ENCODE measurements around the gene HIC1.

The HIC1 gene

DNA sequence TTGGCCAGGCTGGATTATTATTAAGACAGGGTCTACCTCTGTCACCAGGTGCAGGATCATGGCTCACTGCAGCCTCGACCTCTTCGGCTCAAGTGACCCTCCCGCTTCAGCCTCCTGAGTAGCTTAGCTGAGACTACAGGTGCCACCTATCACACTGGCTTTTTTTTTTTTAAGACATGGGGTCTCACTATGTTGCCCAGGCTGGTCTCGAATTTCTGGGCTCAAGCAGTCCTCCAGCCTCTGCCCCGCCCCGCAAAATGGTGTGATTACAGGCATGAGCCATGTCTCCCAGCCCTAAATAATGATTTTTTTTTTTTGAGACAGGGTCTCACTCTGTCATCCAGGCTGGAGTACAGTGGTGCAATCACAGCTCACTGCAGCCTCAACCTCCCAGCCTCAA is 7.3 kb upstream of the HIC1 start:
- no peak for DNase-seq

DNA sequence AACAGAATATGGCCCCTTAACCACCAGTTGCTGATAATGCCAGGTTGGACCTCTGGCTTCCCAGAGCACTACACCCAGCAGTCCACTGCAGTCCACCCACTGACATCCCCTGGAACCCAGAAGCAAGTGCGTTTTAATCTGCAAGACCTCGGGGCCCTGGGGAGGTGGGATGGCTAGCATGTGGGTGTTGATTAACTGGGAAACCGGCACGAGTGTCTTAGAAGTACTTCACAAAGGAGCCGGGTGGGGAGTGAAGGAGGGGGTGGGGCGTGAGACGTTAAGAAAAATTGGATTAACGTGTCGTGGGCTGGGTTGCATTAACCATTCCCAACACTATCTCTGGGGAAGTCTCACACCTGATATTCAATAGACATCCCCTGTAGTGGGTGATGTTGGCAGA is 6.1 kb upstream of the HIC1 start:
- no peak for DNase-seq

GRCh38 chr17:2049333-2050299 is 5.3 kb upstream of the HIC1 start:
- peak; percentile 93 for DNase-seq

GRCh38 chr17:2050300-2051060 is 4.4 kb upstream of the HIC1 start:
- DNase-seq = peak; percentile 87

DNA sequence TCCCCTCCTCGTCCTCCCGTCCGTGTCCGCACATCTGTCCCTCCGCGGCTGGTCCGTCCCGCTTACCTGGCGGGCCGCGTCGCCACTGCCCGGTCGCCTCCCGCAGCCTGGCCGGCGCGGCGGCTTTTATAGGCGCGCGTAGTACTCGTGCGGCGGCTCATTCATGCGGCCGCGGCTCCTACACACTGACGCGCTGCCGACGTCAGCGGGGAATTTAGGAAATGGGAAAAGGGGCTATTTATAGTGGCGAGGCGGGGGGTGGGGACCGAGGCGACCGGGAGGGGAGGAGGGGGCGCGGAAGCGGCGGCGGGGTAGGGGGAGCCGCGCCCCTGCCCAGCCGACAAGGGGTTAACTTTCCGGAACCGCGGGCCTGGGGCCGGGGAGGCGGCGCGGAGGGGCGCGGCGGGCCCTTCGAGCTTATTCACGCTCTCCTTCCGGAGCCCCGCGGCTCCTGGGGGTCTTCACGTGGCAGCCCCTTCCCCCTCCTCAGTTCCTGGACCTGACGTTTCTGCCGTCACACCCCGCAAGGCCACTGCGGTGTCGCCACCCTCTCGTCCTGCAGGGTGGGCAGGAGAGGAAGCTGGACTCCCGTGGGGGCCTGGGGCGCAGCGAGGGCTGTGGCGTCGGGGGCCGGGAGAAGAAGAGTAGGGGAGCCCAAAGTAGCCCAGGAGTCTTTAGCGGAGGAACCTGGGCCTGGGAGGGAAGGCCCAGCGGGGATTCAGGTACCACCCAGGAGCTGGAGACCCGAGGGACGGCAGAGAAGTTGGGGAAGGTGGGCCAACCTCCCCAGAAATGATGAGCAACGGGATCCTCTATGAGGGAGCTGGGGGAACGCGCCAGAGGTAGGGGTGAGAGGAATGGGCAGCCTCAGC is 3.6 kb upstream of the HIC1 start:
- DNase-seq = no peak

- DNase-seq = no peak
Observed at GRCh38 chr17:2051933-2052559, 2.9 kb upstream of the HIC1 start.

- peak; percentile 89 for DNase-seq
Observed at GRCh38 chr17:2053380-2054261, 1.3 kb upstream of the HIC1 start.

- DNase-seq = no peak
Observed at GRCh38 chr17:2054262-2054511, 716 bp upstream of the HIC1 start.

DNA sequence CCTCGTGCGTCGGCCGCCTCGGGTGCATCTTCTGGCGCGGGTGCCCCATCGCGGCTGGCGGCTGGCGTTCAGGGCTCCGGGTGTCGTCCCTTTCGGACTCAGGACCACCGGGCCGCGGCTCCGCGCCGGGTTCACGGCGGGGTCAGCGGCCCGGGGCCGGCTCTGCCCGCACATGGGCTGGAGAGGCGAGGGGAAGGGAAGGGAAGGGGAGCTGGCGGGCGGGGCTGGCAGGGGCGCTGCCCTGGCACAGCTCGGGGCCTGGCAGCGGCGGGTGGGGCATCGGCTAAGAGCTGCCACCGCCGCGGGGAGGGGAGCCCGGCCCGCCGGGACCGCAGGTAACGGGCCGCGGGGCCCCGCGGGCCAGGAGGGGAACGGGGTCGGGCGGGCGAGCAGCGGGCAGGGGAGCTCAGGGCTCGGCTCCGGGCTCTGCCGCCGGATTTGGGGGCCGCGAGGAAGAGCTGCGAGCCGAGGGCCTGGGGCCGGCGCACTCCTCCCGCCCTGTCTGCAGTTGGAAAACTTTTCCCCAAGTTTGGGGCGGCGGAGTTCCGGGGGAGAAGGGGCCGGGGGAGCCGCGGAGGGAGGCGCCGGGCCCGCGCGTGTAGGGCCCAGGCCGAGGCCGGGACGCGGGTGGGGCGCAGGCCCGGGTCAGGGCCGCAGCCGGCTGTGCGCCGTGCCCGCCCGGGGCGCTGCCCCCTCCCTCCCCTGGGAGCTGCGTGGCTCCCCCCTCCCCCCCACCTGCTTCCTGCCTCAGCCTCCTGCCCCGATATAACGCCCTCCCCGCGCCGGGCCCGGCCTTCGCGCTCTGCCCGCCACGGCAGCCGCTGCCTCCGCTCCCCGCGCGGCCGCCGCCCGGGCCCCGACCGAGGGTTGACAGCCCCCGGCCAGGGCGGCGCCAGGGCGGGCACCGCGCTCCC is 646 bp downstream of the HIC1 start:
- peak; percentile 54 for DNase-seq

- peak; percentile 85 for DNase-seq
Observed at GRCh38 chr17:2056206-2057174, 1.6 kb downstream of the HIC1 start.

DNA sequence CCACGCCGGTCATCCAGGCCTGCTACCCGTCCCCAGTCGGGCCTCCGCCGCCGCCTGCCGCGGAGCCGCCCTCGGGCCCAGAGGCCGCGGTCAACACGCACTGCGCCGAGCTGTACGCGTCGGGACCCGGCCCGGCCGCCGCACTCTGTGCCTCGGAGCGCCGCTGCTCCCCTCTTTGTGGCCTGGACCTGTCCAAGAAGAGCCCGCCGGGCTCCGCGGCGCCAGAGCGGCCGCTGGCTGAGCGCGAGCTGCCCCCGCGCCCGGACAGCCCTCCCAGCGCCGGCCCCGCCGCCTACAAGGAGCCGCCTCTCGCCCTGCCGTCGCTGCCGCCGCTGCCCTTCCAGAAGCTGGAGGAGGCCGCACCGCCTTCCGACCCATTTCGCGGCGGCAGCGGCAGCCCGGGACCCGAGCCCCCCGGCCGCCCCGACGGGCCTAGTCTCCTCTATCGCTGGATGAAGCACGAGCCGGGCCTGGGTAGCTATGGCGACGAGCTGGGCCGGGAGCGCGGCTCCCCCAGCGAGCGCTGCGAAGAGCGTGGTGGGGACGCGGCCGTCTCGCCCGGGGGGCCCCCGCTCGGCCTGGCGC is 2.4 kb downstream of the HIC1 start:
- no peak for DNase-seq

DNA sequence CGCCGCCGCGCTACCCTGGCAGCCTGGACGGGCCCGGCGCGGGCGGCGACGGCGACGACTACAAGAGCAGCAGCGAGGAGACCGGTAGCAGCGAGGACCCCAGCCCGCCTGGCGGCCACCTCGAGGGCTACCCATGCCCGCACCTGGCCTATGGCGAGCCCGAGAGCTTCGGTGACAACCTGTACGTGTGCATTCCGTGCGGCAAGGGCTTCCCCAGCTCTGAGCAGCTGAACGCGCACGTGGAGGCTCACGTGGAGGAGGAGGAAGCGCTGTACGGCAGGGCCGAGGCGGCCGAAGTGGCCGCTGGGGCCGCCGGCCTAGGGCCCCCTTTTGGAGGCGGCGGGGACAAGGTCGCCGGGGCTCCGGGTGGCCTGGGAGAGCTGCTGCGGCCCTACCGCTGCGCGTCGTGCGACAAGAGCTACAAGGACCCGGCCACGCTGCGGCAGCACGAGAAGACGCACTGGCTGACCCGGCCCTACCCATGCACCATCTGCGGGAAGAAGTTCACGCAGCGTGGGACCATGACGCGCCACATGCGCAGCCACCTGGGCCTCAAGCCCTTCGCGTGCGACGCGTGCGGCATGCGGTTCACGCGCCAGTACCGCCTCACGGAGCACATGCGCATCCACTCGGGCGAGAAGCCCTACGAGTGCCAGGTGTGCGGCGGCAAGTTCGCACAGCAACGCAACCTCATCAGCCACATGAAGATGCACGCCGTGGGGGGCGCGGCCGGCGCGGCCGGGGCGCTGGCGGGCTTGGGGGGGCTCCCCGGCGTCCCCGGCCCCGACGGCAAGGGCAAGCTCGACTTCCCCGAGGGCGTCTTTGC is 3.1 kb downstream of the HIC1 start:
- DNase-seq = no peak

DNA sequence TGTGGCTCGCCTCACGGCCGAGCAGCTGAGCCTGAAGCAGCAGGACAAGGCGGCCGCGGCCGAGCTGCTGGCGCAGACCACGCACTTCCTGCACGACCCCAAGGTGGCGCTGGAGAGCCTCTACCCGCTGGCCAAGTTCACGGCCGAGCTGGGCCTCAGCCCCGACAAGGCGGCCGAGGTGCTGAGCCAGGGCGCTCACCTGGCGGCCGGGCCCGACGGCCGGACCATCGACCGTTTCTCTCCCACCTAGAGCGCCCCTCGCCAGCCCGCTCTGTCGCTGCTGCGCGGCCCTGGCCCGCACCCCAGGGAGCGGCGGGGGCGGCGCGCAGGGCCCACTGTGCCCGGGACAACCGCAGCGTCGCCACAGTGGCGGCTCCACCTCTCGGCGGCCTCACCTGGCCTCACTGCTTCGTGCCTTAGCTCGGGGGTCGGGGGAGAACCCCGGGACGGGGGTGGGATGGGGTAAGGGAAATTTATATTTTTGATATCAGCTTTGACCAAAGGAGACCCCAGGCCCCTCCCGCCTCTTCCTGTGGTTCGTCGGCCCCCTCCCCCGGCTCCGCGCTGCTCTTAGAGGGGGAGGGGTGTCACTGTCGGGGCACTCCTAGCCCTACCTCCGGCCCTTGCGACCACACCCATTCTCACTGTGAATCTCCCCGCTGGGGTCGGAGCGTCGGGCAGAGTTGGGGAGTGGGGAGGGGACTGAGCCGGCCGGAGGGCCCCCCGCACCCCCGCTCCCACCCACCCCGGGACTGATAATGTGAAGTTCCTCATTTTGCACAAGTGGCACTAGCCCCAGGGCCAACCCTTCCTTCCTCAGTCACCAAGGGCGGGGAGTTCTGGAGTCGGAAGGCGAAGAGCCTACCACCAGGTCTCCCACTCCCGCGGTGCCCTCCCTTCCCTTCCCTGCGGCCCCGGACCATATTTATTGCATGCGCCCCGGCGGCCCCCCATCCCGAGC is 4.0 kb downstream of the HIC1 start:
- peak; percentile 78 for DNase-seq

DNA sequence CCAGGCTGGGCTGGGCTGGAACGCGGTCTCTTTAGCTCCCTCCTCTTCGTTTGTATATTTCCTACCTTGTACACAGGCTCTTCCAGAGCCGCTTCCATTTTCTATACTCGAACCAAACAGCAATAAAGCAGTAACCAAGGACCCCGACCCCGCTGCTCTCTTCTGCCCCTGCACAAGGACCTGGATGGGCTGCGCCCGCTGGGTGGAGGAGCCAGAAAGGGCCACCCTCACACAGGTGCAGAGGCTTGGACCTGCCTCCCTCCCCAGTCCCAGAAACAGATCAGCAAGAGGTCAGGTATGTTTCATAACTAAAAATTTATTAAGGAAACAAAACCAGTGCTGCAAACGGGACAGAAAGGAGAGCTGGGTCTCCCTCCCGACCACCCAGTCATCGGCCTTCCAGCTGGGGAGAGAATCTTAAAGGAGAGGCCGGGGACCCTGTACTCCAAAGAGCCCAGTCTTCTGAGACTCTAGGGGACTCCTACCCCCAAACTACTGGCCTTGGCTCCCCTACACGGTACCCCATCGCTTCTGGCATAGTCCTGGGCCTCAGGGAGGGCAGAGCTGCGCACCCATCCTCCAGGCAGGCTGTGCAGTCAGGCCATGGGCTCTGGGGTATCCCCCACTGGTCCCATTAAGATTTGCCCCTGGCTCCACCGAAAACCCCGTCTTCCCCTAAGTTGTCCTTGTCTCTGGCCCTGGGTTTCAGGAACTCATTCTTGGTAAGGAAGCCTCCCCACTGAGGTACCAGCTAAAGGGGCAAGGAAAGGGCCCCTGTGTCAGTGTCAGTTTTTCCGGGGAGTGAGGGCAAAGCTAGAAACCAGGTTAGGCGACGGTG is 4.9 kb downstream of the HIC1 start:
- DNase-seq = no peak

DNA sequence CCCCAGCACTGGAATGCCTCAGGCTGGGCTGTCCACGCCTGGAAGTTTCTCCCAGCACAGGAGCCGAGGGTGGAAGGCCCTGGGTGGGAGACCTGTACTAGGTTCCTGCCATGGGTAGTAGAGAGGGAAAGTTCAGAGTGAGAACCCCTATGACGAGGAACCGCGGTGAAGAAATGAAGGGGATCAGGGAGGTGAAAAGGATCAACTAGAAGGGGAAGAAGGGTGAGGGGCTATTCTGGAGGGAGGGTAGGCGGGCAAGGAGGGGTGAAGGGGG is 5.4 kb downstream of the HIC1 start:
- no peak for DNase-seq

Data from islet precursor cell (in vitro differentiated cells).